Activated T-cell treated with anti-CD3 and anti-CD28 coated beads, Interleukin-2, amount 50 U/mL, for 72 hours (primary cell): ENCODE data around the gene DCANP1. TPM values are rescaled to one million over a fixed set of nuclear protein-coding genes. Genes with fewer than 3 reads are reported as not detected.

Source experiments
- ATAC-seq, 2 donors: fragments of 150-1000 bp; cut with Tn5 transposase; replicated peaks in 1 of 2; 2 replicates each; pipeline ENCODE4 v1.10.0; 2021; ENCODE audit warnings: moderate library complexity in 2 of 2, mild to moderate bottlenecking in 1 of 2
- DNase-seq, 2 donors: peaks; one replicate each; pipeline ENCODE4 v3.0.0; 2021 to 2022; ENCODE audit warnings: mixed read lengths in 1 of 2
- H3K27ac Mint-ChIP-seq: one replicate; pipeline ENCODE4 v1.8.0; 2022; ENCODE audit warnings: mild to moderate bottlenecking, moderate library complexity, mixed read lengths
- H3K27me3 Mint-ChIP-seq: one replicate; pipeline ENCODE4 v1.8.0; 2022; ENCODE audit warnings: low read depth, mixed read lengths
- H3K36me3 Mint-ChIP-seq, 2 donors: one replicate each; pipeline ENCODE4 v1.8.0; 2022; ENCODE audit warnings: mixed read lengths in 2 of 2, mild to moderate bottlenecking in 1 of 2; ENCODE audit not compliant: insufficient read depth in 2 of 2
- H3K4me1 Mint-ChIP-seq: one replicate; pipeline ENCODE4 v1.8.0; 2022; ENCODE audit warnings: low read depth, mixed read lengths
- H3K4me3 Mint-ChIP-seq, 2 donors: one replicate each; pipeline ENCODE4 v1.8.0; 2022; ENCODE audit warnings: mild to moderate bottlenecking in 2 of 2, mixed read lengths in 2 of 2, moderate library complexity in 2 of 2
- H3K9me3 Mint-ChIP-seq, 2 donors: one replicate each; pipeline ENCODE4 v1.8.0; 2022; ENCODE audit warnings: mixed read lengths in 2 of 2
- total RNA-seq, 2 donors: library from RNA; stranded (reverse); gene quantifications; one replicate each; pipeline ENCODE4 v1.2.3, GENCODE V29; 2022

Gene DCANP1
- total RNA-seq, 2 donors from 2014 or later, result not detected

GRCh38 chr5:135438636-135439221 is 8.4 kb downstream of the DCANP1 start:
- ATAC-seq (no peak), DNase-seq (no peak)
- H3K27ac Mint-ChIP-seq, result no peak overlapping the region
- peaks cover 13% of the 10 kb centered on the region for H3K27me3 Mint-ChIP-seq
- H3K4me3 Mint-ChIP-seq, result no peak overlapping the region
- no peaks in the 10 kb centered on the region for H3K4me1 Mint-ChIP-seq
- H3K36me3 Mint-ChIP-seq, result no peaks in the 10 kb centered on the region
- no peaks in the 10 kb centered on the region for H3K9me3 Mint-ChIP-seq

DNA sequence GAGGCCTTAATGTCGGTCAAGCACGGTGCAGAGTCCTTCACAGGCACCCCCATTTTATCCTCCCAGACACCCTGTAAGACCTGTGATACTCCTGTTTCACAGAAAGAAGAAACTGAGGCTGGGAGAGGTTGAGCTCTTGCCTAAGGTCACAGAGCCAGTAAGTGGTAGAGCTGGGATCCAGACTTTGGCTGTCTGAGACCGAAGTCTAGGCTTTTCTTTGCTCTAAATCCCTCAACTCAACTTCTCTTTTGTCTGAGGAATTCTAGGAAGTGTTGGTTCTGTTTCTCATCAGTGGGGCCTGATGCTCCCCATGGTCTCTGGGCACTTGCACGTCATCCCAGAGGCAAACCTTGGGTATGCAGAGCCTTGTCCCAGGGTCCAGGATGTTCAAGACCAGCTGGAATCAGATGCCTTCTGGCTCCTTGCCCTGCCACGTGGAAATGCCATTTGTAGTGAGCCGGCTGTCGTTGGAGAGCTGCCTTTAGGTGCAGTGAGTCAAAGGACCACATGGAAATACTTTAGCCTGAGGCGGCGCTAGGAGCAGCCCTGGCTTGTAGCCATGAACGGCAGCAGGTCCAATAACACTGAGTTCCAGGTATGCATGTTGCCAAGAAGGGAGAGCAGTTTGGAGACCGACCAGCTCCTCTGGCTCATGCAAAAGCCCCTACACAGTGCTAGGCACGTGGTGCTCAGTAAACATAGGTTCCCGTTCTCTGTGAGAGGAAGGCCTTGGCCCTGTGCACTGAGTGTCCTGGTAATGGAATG is 9.2 kb downstream of the DCANP1 start:
- Mint-ChIP-seq H3K27me3 (peaks cover 13% of the 10 kb centered on the region), H3K9me3 (no peaks in the 10 kb centered on the region), H3K27ac (no peak overlapping the region), H3K36me3 (no peaks in the 10 kb centered on the region), H3K4me1 (no peaks in the 10 kb centered on the region), H3K4me3 (no peak overlapping the region)
- ATAC-seq (no peak), DNase-seq (no peak)

- DNase-seq (no peak), ATAC-seq (no peak)
- Mint-ChIP-seq H3K4me1 (no peaks in the 10 kb centered on the region), H3K9me3 (no peaks in the 10 kb centered on the region), H3K36me3 (no peaks in the 10 kb centered on the region), H3K27me3 (peaks cover 13% of the 10 kb centered on the region), H3K27ac (no peak overlapping the region), H3K4me3 (no peak overlapping the region)
These were observed 9.7 kb downstream of the DCANP1 start for GRCh38 chr5:135437422-135437795.

DNA sequence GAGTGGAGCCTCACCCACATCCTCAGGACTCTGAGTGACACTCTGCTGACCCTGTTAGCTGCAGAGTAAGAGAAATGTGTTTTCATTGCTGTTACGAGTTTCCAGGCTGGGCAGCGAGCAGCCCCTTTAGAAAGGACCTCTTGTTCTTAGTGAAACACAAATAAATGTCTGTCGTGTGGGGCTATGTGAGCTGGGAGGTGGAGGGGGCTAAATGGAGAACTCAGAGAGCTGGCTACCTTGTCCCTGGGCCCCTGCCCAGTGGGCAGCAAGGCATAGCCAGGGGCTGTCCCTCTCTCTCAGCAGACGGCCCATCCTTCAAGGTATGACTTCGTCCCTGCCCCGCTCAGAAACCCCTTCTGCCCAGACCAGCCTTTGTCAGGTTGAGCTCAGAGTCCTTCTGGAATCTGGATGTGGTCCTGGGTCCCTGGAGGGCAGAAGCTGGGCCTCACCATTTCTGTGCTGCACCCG is 10.2 kb downstream of the DCANP1 start:
- H3K27me3 Mint-ChIP-seq, result peaks cover 13% of the 10 kb centered on the region

DNA sequence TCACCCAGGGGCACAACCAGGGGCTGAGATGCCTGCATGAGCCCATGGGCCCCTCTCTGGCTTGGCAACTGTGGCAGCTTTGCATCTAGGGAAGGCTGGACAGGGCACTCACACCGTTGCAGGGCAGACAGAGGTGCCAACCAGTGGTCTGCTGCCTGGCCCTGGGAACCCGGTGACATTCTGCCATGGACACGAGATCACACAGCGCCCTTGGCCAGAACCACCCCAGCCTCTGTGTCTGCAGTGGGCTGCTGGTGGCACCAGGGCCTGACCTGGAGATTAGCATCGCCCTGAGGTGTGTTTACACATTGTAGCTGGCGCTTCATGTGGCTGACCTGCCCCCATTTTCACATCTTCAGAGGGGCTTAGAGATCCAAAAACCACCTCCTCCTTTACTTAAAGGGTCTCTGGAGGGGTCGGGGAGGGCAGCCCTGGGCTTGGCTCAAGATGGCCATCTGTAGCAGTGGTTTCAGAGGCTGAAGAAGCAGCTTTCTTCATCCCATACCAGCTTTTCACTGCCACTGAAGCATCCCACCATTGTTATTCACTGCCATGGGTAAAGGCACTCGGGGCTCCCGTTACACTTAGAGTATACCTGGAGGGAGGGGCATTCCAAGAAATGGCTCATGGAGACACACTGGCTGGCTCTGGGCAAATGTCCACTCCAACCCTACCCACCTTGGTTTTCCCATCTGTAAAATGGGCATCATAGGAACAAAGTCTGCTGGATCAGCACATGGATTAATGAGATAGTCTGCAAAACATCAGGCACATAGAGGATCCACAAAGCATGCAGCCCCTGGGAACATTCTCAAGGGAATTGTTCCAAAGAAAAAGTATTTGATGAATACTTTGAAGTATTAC is 11.4 kb downstream of the DCANP1 start:
- no peaks in the 10 kb centered on the region for H3K9me3 Mint-ChIP-seq
- H3K27ac Mint-ChIP-seq, result no peak overlapping the region
- no peak for DNase-seq
- no peaks in the 10 kb centered on the region for H3K36me3 Mint-ChIP-seq
- no peak for ATAC-seq
- no peak overlapping the region for H3K4me3 Mint-ChIP-seq
- no peaks in the 10 kb centered on the region for H3K4me1 Mint-ChIP-seq
- peaks cover 7% of the 10 kb centered on the region for H3K27me3 Mint-ChIP-seq

More for the DNA sequence above, 10.2 kb downstream of the DCANP1 start:
- Mint-ChIP-seq H3K9me3 (no peaks in the 10 kb centered on the region), H3K27ac (no peak overlapping the region), H3K4me3 (no peak overlapping the region), H3K36me3 (no peaks in the 10 kb centered on the region), H3K4me1 (no peaks in the 10 kb centered on the region)
- ATAC-seq (no peak), DNase-seq (no peak)

GRCh38 chr5:135434591-135435466 is 12.3 kb downstream of the DCANP1 start:
- Mint-ChIP-seq H3K36me3 (no peaks in the 10 kb centered on the region), H3K27ac (no peak overlapping the region), H3K9me3 (no peaks in the 10 kb centered on the region), H3K4me1 (no peaks in the 10 kb centered on the region), H3K4me3 (no peak overlapping the region), H3K27me3 (peaks cover 7% of the 10 kb centered on the region)
- ATAC-seq (no peak), DNase-seq (no peak)

GRCh38 chr5:135433681-135434426 is 13.3 kb downstream of the DCANP1 start:
- ATAC-seq (no peak), DNase-seq (no peak)
- Mint-ChIP-seq H3K9me3 (no peaks in the 10 kb centered on the region), H3K27me3 (peaks cover 7% of the 10 kb centered on the region), H3K4me3 (no peak overlapping the region), H3K27ac (no peak overlapping the region), H3K36me3 (no peaks in the 10 kb centered on the region), H3K4me1 (no peaks in the 10 kb centered on the region)

DNA sequence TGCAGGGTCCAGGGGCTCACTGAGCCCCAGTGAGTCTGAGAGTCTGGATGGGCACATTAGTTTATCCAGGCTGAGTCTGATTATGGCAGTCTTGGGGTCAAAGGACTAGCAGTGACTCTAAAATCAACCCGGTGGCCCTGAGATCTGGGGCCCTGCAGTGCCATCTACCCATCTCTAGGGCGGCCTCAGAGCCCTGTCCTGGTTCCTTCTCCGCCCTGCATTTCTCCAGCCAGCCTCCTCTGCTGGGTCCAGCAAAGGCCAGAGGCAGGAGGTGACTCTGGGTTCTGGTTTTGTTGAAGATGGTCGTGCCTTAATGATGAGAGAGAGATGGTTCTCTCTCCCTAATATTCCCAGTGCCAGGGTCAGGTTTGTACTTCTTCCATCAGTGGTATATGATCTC is 15.0 kb downstream of the DCANP1 start:
- no peak overlapping the region for H3K4me3 Mint-ChIP-seq
- ATAC-seq (no peak), DNase-seq (no peak)
- H3K27ac Mint-ChIP-seq, result no peak overlapping the region
- H3K9me3 Mint-ChIP-seq, result no peaks in the 10 kb centered on the region
- H3K4me1 Mint-ChIP-seq, result no peaks in the 10 kb centered on the region
- peaks cover 7% of the 10 kb centered on the region for H3K27me3 Mint-ChIP-seq
- no peaks in the 10 kb centered on the region for H3K36me3 Mint-ChIP-seq

- DNase-seq (no peak), ATAC-seq (no peak)
- Mint-ChIP-seq H3K27me3 (no peaks in the 10 kb centered on the region), H3K27ac (no peak overlapping the region), H3K9me3 (no peaks in the 10 kb centered on the region), H3K4me3 (no peak overlapping the region), H3K36me3 (no peaks in the 10 kb centered on the region), H3K4me1 (peaks cover 6% of the 10 kb centered on the region)
These were observed 17.1 kb downstream of the DCANP1 start for GRCh38 chr5:135430135-135430437.

DNA sequence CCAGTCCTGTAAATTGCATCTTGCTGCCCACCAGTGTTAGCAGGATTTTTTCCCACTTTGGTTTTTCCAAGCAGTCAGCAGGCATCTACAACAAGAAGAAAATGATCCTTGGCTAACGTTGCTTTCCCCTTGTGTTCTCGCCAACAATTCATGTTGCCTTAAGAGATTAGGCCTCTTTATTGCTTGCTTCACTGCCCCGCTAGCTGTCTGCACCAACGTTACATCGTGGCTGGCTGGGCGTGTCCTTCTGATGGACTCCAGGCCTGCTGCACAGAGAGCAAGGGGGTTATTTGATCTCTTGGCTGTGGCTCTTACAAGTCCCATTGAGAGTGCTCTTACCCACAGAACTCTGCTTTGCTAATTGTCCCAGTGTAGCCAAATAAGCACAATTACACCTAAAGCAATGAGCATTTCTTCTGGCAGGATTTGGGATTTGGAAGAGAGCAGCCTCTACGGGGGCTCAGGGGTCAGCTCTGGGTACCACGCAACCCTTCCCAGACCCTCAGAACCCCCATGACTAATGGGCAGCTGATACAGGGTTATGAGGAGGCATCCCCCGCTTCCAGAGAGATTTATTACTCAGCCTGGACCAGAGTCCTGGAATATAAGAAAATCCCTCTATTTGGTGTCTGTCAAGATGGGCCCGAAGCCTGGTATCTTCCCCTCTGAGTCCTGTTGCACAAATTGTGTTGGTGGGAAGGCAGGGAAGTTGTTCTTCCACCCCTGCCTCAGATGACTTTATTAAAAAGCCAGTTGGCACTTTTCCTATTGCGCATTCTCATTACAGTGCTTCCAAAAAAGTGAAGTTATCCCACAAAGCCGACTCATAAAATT is 17.6 kb downstream of the DCANP1 start:
- no peaks in the 10 kb centered on the region for H3K36me3 Mint-ChIP-seq
- H3K27me3 Mint-ChIP-seq, result no peaks in the 10 kb centered on the region
- H3K4me3 Mint-ChIP-seq, result no peak overlapping the region
- DNase-seq (no peak), ATAC-seq (no peak)
- H3K9me3 Mint-ChIP-seq, result no peaks in the 10 kb centered on the region
- H3K27ac Mint-ChIP-seq, result no peak overlapping the region
- peaks cover 6% of the 10 kb centered on the region for H3K4me1 Mint-ChIP-seq

GRCh38 chr5:135428586-135428985 is 18.6 kb downstream of the DCANP1 start:
- Mint-ChIP-seq H3K9me3 (no peaks in the 10 kb centered on the region), H3K4me1 (peaks cover 6% of the 10 kb centered on the region), H3K4me3 (no peak overlapping the region), H3K27ac (no peak overlapping the region), H3K36me3 (no peaks in the 10 kb centered on the region), H3K27me3 (no peaks in the 10 kb centered on the region)
- ATAC-seq, result no peak
- DNase-seq, result no peak
